GM21528 (cell line): Measurements from ENCODE around the gene DAPK2.
"Not testable (repeated sequence)": the region's sequence is repeated elsewhere in the genome, so short reads cannot be mapped to it uniquely, and the experiment has no call there.

Source experiments
- ATAC-seq: cut with Tn5 transposase; IDR thresholded peaks from one replicate; pipeline ENCODE4 v1.9.1; 2021; ENCODE audit warnings: mild to moderate bottlenecking, moderate library complexity; ENCODE audit not compliant: unreplicated experiment, low FRiP score

The DAPK2 gene

DNA sequence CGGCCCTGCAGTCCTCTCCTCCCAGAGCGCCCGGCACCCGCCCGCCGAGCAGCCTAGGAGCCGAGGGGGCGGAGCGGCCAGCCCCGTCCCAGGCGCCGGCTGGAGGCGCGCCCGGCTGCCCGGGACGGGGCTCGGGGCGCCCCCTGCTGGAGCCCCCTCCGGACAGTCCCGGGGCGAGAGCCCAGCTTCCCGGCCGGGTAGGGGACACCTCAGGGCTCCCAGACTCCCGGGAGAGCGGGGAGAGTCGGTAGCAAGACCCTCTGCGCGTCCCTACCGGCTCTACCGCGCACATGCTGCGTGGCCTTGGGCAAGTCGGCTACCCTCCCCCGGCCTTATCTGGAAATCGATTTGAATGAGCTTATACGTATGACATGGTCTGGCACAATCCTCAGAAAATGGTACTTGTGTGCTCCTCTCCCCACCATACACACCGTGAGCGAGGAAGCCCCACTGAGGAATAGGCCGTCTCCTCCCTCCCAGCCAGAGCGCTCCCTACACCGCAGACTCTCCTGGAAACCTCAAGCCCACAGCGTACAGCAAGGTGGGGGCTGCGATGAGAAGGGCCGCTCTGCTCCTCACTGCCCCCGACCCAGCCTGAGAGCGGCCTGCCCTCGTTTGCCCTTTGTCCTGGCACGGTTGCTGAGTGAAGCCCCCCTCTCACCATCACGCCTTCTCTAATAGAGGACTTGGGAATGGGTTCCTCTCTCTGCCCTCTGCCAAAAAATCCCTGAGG lies at the start of gene DAPK2:
Gene DAPK2, minus strand, starts transcription at position 65 of the 733 bp plus-strand sequence. CDS start 6,224 bp downstream, outside the sequence.
- peak; percentile 60 for ATAC-seq

DNA sequence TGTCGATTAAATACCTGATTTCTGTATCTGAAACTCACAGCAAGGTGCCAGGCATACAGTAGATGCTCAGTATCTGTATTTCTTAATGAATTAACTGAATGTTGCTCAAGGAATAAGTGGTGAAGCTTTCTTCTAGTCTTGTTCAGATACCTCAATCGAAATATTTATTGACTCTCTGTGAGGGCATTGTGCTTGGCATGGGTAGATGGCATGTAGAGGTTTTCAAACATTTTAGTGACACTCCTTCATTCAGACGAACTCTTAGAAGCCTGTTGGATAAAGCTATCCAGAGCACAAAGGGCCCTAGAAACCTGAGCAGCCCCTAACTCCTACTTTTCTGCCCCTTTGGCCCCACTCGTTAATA lies 49.1 kb upstream of the DAPK2 start:
- ATAC-seq: no peak

DNA sequence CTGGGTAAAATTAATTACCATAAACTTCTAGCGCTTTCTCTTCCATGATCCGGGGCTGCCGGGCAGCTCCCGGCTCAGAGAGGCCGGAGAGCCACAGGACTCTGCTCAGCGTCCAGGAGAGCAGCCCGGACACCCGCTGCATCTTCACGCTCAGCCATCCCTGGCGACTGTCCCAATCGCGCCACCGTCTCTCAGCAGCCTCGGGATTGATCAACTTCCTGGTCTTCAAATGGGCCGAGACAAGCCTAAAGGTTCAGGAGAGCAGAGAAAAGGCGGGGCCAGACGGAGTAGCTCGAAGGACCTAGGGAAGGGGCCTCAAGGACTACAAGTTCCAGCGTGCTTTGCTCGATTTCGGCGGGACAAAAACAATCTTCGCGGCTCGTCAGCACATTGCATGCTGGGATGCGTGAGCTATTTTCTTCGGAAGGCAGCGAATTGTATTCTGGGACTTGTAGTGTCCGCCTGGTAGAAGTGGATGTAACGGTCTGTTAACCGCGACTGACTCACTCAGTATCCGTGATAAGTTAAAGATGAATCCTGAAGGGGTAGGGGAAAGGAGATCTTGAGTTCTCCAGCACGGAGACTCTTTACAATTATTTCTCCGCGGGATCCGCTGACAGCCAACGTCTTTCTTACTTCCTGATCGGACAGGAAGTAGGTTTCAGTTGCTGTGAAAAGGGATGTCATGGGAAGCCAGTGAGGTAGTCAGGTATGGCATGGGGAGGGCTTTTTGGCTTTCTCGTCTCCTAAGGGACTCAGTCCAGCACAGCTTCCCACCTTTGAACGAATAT lies 47.5 kb upstream of the DAPK2 start, which contains the start of gene CIAO2A:
Gene CIAO2A, minus strand, starts transcription at position 212 of the 791 bp plus-strand sequence. Its CDS starts 70 bp downstream, at position 142.
- peak; percentile 56 for ATAC-seq

DNA sequence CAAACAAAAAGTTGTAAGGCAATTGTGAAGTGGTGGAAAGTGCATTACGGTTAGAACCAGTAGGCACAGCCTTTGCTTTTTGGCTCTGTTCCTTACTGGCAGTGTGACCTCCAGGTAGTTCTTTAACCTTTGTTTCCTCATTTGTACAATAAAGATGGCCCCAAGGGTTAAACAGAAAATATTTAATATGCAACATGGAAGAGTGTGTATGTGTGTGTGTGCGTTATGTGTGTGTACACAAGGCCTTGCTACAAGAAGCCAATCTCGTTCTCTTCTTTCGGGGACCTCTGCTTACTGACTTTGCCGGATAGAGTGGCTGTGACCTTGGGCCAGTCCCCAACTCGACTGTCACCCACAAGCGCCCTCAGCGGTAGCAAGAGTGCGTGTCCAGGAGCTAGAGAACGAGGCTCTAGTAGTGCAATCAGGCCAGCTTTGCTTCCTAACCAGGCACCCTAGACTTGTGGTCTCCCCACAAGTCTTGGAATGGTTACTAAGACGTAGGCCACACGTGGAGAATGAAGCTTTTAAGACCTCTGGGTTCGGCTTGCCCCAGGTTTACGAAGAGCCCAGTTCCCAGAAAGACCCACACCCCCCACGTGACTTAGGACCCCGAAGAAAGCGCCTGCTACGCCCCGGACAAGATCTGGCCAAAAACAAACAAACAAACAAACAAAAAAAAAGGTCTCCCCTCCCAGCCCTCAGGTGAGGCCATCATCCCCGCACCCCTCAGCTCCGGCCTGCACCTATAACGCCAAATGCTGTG lies 46.8 kb upstream of the DAPK2 start:
- ATAC-seq: peak; percentile 27

DNA sequence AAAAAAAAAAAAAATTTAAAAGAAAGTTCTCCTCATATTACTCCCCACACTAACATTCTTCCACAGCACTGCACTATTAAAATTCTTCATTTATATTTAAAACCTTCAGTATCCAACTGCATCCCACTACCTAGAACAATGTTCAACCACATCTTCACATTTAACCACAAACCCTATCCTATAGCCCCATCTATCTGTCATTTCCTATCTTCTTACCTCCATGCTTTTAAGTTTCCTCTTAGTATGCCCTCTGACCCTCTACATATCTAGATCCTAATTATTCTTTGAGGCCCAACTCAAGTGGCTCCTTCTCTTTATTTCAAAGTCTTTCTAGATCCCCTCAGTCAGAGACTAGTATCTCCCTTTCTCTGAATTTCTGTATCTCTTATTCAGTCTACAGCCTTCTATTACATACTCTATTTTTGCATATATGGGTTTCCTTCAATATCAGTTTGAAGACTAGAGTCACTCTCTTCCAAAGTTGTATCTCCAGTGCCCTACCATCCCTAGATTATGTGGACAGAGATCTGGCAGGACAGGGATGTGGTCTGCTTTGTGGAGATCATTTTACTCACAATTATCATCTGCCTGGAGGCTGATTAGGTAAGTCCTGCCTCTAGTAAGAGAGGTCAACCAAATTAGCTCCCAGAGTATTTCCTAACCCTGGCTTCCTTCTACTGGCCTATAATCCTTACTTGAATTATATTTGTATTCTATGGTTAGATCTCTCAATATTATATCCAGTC lies 46.0 kb upstream of the DAPK2 start:
- no peak for ATAC-seq

DNA sequence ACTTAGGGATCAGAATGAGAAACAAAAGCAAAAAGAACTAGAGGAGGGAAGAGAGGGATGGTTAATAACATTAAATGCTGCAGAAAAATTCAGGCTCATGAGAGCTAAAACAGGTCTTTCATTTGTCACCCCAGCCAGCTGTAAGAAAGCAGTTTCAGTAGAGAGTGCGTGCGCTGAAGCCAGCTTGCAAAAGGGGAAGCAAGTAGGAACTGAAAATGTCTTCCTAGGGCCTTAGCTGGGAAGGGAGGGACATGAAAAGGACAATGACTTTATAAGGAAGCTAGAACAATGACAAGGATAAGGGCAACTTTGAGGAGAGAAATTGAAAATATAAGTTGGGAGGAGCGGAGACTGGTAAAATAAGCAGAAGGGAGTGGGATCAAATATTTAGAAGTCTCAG lies 44.2 kb upstream of the DAPK2 start:
- ATAC-seq: no peak

DNA sequence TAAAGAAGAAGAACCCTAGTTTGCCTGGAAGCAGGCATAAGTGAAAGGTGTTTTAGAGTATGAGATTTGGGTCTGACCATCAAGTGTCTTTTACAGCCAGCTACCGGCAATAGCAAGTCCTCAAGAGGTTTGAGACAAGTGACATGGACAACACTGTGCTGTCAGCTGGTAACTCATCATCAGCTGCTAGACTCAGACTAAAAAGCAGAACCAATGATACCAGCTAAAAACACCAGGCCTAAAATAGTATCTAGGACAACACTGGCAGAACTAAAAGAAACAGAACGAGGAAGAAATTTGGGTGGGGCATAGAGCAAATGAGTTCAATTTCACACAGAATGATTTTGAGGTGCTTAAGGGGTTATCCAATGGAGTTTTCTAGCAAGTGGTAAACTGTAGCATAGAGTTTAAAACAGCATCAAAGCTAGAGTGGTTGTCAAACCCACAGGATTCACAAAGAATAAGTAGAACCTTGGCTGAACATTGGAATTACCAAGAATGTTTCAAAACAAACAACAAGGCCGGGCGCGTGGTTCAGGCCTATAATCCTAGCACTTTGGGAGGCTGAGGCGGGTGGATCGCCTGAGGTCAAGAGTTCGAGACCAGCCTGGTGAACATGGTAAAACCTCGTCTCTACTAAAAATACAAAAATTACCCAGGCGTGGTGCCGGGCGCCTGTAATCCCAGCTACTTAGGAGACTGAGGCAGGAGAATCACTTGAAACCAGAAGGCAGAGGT lies 43.4 kb upstream of the DAPK2 start:
- ATAC-seq: no peak

DNA sequence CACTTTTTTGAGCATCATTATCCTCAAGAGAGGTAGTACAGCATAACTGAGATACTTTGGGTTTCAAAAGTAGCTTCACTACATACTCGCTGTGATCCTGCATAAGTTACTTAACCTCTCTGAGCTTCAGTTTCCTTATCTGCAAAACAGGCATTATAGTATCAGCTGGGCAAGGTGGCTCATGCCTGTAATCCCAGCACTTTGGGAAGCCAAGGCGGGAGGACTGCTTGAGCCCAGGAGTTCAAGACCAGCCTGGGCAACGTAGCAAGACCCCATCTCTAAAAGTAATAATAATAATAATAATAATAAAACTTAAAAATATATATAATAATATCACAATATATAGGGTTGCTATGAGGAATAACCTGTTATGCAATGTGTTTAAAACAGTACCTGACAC lies 36.5 kb upstream of the DAPK2 start:
- no peak for ATAC-seq

DNA sequence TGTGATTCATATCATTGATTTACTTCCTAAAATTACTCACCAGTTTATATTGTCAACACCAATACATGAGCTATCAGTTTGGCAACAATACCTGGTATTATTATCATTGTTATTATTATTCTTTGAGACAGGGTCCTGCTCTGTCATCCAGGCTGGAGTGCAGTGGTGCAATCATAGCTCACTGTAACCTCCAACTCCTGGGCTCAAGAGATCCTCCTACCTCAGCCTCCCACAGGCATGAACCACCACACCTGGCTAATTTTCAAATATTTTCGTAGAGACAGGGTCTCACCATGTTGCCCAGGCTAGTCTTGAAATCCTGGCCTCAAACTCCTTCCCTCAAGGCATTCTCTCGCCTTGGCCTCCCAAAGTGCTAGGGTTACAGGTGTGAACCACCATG lies 27.2 kb upstream of the DAPK2 start:
- ATAC-seq: not testable (repeated sequence)

DNA sequence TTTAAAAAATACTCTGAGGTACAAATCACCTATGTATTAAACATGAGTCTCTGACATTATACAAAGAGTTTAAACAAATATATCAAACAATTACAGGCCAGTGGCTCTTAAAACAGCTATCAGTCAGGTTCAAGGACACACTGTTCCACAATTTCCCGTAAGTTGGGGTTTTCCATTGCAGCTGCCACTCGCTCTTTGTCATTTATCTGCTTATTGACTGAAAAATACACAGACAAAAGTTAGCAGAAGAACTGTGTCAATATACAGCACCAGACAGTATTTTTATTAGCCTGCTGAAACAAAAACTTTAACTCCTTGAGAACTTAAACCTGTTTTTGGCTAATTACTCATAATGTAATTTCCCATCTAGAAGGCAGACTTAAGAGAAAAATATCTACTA lies 26.5 kb upstream of the DAPK2 start:
- no peak for ATAC-seq

DNA sequence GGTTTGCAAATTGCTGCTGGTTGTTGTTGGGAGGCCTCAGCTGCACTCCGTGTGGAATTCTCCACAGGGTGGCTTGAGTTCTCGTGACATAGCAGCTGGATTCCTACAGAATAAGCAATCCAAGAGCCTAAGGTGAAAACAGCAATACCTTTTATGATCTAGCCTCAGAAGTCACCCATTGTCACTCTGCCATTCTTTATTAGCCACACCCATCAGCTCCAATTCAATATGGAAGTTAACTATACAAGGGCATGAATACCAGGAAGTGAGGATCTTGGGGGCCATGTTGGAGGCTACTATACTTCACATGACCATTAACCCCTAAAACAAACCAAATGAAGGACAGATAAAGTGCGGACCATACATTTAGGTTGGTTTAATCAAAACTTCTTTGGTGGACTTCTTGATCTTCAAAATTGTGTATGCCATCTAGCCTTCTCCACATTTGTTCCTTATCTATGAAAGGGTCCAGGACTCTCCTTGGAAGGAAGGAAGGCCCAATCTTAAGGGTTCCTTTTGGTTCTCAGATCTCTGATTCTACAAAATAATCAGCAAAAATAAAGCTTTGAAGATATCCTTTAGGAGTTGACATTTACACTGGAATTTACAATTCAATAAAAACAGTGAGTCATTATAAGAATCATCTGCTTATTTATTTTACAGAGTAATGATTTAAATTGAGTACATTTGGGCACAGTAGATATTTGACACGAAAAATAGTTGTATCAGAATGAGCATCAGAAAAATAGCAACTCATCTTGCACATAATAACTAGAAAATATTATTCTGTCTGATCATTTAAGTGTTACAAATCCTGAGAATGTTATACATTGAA lies 25.9 kb upstream of the DAPK2 start:
- no peak for ATAC-seq

DNA sequence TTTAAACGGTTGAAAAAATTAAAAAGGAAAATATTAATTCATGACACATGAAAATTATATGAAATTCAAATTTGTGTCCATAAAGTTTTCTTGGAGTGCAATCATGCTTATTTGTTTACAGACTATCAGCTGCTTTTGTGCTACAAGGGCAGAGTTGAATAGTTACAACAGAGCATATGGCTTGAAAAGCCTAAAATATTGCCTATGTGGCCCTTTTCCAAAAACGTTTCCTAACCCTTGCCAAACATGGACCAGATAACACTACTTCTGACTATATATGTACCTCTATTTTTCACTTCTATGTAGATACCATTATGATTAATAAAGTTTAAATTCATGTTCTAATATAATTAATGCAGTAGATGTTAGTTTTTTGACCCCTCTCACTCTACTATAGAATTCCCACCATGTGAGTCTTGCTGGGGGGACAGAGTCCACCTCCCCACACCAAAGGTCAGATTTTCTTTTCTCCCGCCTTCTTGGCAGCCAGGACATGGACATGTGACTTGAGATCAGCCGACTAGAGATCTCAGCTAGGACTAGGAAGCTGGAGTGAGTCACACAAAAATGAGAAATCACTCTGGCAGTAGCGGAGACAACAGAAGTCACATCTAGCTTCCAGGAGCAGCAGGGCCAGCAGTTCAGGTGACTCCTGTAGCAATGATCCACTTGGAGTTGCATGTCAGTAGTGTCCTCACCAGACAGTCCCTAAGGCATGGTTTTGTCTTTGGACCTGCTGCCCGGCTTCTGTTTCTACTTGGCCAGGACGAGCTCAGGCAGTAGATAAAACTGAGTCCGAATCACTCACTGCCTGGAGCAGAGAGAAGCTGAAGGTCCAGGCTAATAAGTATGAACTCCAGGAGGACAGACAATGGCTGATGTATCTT lies 24.9 kb upstream of the DAPK2 start:
- no peak for ATAC-seq

DNA sequence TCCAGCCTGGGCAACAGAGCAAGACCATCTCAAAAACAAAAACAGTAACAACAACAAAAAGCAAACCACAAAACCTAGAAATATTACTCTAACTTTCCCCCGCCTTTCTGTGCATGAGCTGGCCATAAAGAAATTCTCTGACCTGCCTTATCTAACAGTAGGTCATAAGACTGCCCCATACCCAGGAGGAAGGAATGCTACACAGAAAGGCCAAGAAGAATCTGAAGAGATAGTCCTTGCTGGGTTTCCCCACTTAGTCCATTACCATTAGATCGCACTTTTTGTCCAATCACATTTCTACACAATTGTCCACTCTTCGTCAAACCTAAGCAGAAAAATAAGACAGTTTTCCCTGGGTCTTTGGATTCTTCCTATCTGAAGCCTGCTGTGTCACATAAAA lies 23.8 kb upstream of the DAPK2 start:
- ATAC-seq: no peak

DNA sequence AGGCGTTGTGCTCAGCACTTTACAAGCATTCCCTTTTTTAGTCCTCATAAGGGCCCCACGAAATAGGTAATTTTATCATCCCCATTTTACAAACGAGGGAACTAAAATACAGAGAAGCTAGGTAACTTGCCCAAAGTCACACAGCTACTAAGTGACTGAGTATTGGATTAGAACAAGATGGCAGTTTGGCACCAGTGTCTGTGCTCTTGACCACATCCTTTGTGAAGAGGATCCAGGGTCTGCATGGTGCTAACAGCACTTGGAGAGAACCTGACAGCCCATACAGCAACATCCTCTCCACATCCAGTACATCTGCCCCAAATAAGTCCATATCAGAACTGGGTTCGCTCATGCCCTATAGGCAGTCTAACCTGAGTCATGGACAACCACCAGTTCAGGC lies 21.8 kb upstream of the DAPK2 start:
- no peak for ATAC-seq

DNA sequence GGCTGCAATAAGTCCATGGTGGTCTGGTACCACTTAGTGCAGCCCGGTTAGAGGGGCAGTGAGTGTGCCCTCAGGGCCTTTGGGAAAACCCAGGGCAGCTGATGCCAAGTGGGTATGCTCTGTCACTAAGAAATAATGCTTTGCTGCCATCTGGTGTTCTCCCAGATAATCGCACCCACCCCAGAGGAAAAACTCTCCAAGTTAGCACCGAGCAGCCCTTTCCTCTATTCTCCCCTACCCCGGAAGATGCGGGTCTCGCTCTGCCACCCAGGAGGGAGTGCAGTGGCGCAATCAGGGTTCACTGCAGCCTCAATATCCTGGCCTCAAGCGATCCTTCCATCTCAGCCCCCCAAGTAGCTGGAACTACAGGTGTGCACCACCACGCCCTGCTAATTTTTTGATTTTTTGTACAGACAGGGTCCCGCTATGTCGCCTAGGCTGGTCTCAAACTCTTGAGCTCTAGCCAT lies 21.3 kb upstream of the DAPK2 start:
- peak; percentile 60 for ATAC-seq

DNA sequence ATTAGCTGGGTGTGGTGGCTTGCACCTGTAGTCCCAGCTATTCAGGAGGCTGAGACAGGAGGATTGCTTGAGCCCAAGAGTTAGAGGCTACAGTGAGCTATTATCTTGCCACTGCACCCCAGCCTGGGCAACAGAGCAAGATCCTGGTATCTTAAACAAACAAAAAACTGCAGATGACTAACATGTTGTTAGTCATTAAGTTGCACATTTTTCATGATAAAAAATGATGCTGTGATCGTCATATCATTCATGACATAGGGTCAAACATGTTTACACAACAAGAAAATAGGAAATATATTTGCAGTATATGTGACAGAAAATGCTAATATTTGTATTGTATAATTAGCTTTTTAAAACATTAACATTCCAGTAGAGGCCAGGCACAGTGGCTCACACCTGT lies 20.2 kb upstream of the DAPK2 start:
- no peak for ATAC-seq

DNA sequence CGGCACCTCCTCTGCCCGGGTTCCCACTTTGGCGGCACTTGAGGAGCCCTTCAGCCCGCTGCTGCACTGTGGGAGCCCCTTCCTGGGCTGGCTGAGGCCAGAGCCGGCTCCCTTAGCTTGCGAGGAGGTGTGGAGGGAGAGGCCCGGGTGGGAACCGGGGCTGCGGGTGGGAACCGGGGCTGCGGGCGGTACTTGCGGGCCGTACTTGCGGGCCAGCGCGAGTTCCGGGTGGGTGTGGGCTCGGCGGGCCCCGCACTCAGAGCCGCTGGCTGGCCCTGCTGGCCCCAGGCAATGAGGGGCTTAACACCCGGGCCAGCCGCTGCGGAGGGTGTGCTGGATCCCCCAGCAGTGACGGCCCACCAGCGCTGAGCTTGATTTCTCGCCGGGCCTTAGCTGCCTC lies 14.4 kb upstream of the DAPK2 start:
- no peak for ATAC-seq

DNA sequence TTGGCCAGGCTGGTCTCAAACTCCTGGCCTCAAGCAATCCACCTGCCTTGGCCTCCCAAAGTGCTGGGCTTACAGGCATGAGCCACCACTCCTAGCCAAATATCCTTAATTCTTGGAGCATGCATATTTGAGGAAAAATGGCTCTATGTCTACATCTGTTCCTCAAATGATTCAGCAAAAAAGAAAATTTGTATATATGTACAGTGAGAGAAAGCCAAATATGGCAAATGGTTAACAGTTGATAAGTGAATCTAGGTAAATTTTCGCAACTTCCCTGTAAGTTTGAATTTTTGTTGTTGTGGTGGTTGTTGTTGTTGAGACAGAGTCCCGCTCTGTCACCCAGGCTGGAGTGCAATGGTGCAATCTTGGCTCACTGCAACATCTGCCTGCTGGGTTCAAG lies 12.8 kb upstream of the DAPK2 start:
- ATAC-seq: not testable (repeated sequence)
